IPS-18c (cell line): ENCODE results near the gene SNTG2.

Source experiments
- H3K4me3 ChIP-seq: 2 replicates; pipeline ENCODE4 v1.7.0; 2013; ENCODE audit warnings: low read depth, mild to moderate bottlenecking, low read length, moderate library complexity; ENCODE audit not compliant: insufficient read depth
- H3K9me3 ChIP-seq: one replicate; pipeline ENCODE4 v1.6.1; 2013; ENCODE audit warnings: mild to moderate bottlenecking, low read length, moderate library complexity; ENCODE audit not compliant: control insufficient read depth, insufficient read depth

Gene SNTG2

DNA sequence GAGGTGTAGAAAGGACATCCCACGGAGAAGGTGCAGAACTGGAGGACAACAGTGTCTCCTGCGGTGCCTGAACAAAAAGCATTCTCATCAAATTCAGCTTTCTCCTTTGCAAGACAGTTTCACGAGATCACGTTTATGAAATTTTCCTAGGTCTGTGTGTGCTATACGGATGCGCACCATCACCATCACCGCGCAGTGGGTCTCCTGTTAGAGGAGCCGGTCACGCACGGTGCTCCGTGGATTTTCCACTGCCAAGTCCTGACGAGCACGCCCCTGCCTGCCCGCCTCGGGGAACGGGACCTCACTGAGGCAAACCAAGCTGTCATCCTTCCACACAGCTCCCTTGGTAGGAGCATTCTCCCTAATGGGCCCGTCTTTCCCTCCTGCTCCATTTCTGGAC is 322.2 kb downstream of the SNTG2 start:
- H3K9me3 ChIP-seq, result no peaks in the 10 kb centered on the region
- no peak overlapping the region for H3K4me3 ChIP-seq

DNA sequence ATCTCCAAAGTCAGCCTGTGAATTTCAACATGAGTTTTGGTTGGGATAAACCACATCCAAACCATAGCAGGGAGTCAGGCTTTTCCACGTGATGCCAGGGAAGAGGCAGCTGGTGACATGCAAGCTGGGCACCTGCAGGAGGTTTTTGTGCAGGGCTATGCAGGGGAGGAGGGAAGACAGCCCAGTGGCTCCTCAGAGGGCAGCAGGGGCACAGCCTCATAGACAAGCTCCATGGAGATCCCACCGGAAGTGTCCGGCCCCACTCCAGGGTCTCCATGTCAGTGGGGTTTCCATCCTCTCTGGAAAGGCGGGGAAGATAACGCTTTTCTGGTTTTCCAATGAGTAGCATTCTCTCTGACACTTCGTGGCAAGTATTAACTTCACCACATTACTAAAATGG is 327.0 kb downstream of the SNTG2 start:
- no peaks in the 10 kb centered on the region for H3K9me3 ChIP-seq
- no peak overlapping the region for H3K4me3 ChIP-seq

DNA sequence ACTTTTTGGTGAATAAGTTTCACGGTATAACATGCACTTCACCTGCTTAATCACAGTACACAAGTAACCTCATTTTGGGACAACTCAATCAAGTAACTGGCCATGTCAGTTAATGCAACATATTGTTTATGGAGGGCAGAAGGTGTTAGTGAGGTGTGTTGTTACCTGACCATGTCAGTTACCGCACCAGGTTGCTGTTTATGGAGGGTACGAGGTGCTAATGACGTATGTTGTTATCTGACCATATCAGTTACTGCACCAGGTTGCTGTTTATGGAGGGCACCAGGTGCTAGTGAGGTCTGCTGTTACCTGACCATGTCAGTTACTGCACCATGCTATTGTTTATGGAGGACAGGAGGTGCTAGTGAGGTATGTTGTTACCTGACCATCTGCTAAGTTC is 327.5 kb downstream of the SNTG2 start:
- no peak overlapping the region for H3K4me3 ChIP-seq
- H3K9me3 ChIP-seq, result no peaks in the 10 kb centered on the region

DNA sequence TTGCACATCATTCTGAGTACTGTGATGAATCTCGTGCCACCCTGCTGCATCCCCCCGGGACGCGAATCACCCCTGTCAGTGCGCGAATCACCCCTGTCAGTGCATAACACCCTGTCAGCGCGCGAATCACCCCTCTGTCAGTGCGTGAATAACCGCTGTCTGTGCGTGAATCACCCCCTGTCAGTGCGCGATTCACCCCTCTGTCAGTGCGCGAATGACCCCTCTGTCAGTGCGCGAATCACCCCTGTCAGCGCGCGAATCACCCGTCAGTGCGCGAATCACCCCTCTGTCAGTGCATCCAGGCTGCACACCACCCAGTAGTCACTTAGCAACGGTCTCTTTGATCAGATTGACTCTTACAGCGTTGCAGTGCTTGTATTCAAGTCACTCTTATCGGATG is 328.2 kb downstream of the SNTG2 start:
- Histone ChIP-seq H3K4me3 (no peak overlapping the region), H3K9me3 (no peaks in the 10 kb centered on the region)

DNA sequence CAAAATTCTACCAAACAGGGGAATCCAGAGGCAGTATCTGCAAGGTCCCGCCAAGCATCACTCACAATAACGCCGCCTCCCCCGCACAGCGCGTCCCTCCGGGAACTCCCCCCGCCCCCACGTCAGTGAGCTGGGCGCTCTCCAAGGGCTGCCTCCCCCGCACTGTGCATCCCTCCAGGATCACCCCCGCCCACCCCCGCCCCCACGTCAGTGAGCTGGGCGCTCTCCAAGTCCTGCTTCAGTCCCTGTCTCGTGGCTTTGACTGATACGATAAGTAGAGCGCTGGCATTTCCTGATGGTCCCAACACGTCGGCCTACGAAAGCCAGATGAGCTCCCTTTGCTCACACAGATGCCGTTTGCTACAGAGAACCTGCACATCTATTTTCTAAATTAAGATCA is 331.9 kb downstream of the SNTG2 start:
- Histone ChIP-seq H3K9me3 (no peaks in the 10 kb centered on the region), H3K4me3 (no peak overlapping the region)

DNA sequence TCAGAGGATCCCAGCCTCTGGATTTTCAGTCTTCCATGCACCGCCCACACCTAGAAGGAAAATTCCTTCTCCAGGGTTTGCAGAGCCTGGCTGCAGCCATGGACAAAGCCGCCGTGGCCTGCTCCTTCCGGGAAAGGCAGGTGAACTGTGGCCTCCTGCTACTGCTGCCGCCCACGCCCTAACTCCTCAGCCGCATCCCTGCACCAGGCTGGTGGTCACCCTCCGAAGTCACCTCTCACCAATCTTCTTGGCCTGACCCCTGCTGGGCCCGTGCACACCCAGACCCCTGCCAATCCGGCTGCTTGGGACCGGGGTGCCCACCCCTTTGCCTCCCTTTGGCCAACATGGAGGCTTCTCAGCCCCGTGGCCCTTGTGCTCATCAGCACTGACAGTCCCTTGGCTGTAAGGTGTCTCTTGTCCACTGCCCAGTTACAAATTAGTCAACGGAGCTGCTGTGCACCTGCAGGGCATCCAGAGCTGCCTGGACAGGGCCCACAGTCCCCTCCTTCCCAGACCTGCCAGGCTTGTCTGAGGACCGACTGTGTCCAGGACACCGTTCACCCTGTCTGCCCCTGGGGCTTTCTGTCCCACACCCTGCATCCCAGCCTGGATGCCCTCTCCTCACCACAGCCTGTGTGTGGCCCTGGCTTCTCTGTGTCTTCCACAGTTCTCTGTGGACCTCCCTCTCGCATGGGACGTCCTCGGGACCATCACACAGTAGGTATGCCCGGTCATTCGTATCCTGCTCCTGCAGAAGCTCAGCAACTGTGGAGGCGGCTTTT is 332.6 kb downstream of the SNTG2 start:
- H3K4me3 ChIP-seq, result no peak overlapping the region

DNA sequence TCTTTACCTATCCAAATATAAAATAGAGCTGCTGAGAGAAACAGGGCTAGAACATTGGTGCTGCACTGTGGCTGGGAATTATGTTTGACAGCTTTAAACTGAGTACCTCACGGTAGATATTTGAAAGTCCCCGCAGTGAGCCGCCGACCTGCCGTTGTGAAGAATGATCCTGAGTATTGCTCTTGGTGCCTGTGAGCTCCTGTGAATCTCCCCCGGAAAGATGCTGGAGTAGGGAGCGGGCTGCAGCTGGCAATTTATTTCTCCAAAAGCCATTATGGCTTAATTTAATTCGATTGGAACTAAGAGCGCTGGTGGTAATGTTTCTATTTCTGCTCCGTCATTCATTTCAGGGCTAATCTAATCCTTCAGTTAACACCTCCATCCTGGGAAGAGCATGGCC is 333.2 kb downstream of the SNTG2 start:
- Histone ChIP-seq H3K9me3 (no peaks in the 10 kb centered on the region), H3K4me3 (no peak overlapping the region)

More for the DNA sequence above, 332.6 kb downstream of the SNTG2 start:
- H3K9me3 ChIP-seq, result no peaks in the 10 kb centered on the region

DNA sequence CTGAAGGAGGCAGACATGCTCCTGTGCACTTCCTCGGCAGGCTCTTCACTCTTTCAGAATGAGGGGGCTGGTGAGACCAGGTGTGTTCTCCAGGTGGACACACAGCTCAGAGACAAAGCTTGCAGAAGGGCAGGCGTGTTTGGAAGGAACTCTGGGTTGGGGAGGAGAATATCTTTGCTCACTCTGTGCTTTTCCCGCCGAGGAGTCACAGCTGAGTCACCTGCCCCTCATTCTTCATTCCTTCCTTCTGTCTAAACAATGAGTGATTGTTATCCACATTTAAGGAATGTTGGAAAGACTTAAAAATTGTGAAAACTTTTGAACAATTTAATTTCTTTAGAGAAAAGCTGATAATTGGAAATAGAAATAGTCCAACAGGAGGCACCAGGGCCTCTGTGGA is 336.3 kb downstream of the SNTG2 start:
- Histone ChIP-seq H3K4me3 (no peak overlapping the region), H3K9me3 (no peaks in the 10 kb centered on the region)

DNA sequence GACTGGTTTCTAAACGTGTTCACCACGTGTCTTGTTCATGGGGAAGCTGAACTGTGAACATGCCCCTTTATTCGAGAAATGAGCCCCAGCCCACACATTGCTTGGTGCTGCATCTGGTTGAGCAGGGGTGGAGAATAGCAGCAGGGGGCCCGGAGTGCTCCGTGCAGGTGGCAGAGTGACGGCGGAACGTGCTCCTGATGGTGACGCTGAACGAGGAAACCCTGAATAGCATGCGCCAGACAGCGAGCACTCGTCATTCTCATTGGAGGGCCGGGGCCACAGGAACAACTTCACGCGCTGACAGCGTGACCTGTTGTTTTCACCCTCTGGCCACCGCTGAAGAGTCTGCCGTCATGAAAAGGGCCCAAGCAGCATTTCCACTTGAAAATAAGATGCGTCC is 336.8 kb downstream of the SNTG2 start:
- no peak overlapping the region for H3K4me3 ChIP-seq
- no peaks in the 10 kb centered on the region for H3K9me3 ChIP-seq

DNA sequence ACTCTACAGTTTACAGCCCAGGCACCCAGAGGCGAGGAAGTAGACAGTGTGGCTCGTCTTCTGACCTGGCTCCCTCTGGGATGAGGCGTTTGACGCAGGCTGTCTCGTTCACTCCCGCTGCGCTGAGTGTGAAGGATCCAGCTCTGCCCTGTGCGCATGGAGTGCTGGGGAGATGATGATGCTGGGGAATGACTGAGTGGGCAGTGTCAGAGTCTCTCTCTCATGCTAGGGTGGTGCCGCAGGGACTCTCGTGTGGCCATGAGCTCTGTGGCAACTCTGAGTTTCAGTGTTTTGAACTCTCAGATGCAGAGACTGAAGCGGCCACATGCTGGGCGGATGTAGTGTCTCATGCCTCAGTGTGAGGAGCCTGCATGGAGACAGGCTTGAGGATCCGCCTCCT is 344.3 kb downstream of the SNTG2 start:
- Histone ChIP-seq H3K9me3 (no peaks in the 10 kb centered on the region), H3K4me3 (no peak overlapping the region)

DNA sequence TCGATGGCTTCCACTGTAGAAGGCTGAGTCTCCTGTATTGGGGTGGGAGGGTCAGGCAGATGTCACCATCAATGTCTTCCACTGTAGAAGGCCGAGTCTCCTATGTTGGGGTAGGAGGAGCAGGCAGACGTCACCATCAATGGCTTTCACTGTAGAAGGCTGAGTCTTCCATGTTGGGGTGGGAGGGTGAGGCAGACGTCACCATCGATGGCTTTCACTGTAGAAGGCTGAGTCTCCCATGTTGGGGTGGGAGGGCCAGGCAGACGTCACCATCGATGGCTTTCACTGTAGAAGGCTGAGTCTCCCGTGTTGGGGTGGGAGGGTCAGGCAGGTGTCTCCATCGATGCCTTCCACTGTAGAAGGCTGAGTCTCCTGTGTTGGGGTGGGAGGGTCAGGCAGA is 345.1 kb downstream of the SNTG2 start:
- no peaks in the 10 kb centered on the region for H3K9me3 ChIP-seq
- H3K4me3 ChIP-seq, result no peak overlapping the region

DNA sequence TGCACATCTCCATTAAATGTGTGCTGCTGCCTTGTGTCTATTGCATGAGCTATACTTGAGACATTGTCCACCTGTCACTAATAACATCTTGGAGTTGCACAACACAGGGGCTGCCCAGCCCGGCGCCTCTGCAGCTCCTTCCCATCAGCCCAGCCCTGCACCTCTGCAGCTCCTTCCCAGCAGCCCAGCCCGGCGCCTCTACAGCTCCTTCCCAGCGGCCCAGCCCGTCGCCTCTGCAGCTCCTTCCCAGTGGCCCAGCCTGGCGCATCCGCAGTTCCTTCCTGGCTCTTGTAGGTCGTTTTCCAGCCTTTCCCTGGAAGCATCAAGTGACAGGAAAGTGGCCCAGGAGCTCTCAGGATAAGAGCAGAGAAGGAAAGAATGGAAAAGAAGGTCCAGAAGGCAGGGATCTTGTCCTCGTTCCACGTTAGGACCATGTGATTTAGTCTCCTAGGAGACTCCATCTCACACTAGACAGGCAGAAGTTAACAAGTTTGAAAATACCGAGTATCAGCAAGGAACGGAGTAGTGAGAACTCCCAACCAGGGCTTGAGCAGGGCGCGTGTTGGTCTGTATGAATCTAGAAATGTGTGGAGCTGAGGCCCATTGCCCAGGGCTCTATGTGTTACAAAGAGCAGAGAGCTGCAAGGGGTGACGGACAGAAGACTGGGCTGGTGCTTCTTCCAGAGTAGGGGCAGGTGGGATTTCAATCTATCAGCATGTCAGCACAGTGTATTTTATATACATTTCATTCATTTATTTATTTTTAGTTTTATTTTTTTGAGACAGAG is 346.9 kb downstream of the SNTG2 start:
- Histone ChIP-seq H3K9me3 (no peaks in the 10 kb centered on the region), H3K4me3 (no peak overlapping the region)

DNA sequence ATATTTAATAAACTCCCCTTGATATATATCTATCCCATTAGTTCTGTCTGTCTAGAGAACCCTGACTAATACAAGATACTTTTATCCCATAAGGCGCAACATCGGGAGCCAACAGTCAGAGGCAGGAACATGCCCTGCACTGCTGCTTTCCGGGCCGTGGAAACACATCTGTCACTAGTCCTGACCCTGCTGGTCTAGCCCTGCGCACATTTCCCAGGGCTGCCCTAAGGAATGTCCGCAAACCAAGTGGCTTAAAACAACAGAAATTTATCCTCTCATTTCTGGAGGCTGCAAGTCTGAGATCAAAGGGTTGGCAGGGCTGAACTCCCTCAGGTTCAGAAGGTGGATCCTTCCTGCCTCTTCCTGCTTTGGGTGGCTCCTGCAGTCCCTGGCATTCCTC is 348.4 kb downstream of the SNTG2 start:
- no peak overlapping the region for H3K4me3 ChIP-seq

DNA sequence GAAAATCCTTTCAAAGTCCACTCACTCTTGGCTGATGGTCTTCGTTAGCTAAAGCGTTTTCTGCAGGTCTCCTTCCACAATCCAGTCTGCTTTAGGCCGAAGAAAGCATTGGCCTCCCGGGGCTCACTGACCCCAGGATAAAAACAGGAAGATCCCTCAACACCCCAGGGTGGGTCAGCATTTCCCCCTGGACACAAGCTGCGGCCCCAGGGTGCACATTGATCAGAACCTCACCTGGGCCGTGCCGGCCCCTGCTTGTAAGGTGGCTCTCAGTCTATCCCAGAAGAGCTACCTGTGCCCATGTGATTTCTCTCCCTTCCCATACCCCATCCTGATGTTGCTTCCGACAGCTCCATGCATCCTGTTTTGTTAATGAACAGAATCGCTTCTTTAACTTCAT is 349.6 kb downstream of the SNTG2 start:
- H3K4me3 ChIP-seq, result no peak overlapping the region
- no peaks in the 10 kb centered on the region for H3K9me3 ChIP-seq

More for the DNA sequence above, 348.4 kb downstream of the SNTG2 start:
- no peaks in the 10 kb centered on the region for H3K9me3 ChIP-seq

DNA sequence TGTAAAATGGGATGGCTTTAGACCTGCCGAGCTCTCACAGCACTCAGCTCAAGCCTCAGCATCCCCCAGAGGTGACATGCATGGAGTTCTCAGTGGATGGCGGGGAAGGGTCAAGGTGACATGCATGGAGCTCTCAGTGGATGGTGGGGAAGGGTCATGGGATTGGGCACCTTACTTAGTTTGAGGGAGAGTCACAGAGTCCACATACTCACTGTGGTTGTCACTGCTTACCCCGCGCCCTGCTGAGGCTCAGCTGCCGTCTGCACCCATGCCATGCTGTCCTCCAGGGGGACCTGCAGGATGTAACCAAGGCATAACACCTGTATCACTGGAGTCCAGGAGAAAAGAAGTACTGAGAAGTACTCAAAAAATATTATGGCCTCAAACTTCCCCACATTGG is 350.4 kb downstream of the SNTG2 start:
- no peak overlapping the region for H3K4me3 ChIP-seq
- H3K9me3 ChIP-seq, result no peaks in the 10 kb centered on the region

DNA sequence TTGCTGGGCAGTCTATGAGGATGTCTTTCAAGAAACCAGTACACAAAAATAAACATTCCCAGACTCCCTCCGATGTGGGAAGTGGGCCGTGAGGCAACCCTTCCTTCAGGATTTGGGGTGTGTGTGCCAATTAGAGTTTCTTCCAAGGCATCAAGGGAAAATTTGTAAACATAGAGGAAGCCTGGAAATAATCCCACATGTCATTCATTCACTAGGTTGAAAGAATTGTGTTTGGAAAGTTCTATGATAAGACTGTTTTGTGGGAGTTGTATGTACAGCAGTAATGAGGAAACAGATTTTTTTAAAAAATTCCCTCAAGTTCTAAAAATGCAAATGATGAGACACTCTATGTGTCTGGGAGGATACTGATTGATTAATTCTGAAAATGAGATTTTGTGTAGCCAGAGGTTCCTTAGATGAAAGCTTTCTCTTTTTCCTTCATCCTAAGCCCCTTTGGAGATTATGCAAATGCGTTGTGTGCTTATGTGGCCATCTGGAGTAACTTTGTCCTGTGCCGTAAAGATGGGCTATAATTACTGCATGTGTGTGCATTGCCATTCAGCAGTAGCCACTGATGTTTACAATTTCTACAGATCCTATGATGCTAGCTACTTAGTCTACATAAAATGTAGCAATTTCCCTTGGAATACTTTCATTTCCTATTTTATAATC is 354.8 kb downstream of the SNTG2 start:
- no peak overlapping the region for H3K4me3 ChIP-seq
- no peaks in the 10 kb centered on the region for H3K9me3 ChIP-seq

DNA sequence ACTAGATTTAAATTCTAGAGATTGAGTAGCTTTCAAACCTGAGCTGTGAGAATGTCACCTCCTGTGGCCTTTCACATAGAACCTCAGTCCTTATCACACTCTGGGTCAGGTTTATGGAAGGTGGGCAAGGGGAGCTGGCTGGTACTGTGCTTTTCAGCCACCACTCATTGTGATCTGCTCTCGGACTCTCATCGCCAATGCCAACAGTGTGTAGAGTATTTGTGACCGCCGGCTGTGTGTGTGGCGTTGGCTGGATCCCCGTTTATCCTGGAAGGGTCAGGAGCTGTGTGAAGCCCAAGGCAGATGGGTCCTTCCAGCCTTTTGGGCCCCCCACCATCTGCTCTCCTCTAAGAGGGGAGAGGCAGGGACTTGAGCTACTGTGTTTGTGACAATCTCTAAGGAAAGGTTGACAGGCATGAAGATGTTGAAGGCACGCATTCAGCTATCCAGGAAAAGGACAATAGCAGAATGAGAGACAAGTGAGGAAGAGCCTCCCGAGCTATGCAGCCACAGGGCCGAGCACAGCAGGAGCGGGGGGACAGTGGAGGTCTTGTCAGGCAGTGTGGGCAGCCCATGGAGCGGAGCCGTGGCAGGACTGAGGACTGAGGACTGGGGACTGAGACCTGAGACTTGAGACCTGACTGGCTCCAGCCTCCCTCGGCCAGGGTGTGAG is 355.5 kb downstream of the SNTG2 start:
- H3K4me3 ChIP-seq, result no peak overlapping the region

More for the DNA sequence above, 355.5 kb downstream of the SNTG2 start:
- H3K9me3 ChIP-seq, result no peaks in the 10 kb centered on the region
